SK-N-SH (cell line): ENCODE measurements around the gene ARHGEF28.

Experiments used
- EP300 ChIP-seq, 2 experiments: IDR thresholded peaks; 2 replicates each; pipeline versions ENCODE4 v1.4.0 to v1.6.1; 2012; ENCODE audit warnings: borderline replicate concordance in 1 of 2, low read depth in 1 of 2, low read length in 1 of 2
- EZH2phosphoT487 ChIP-seq: fragments of 200-600 bp; sonication (generic); IDR thresholded peaks from 2 replicates; pipeline ENCODE4 v1.6.1; 2017; ENCODE audit warnings: low read depth, mixed run types, mild to moderate bottlenecking, antibody characterized with exemption, moderate library complexity, borderline replicate concordance
- FOSL2 ChIP-seq: IDR thresholded peaks from 2 replicates; pipeline ENCODE4 v1.4.0; 2012; ENCODE audit warnings: low read depth, mild to moderate bottlenecking, moderate library complexity, borderline replicate concordance
- SIN3A ChIP-seq: IDR thresholded peaks from 2 replicates; pipeline ENCODE4 v1.6.1; 2012; ENCODE audit warnings: low read depth, mild to moderate bottlenecking, low read length, moderate library complexity, borderline replicate concordance
- TEAD4 ChIP-seq: IDR thresholded peaks from 2 replicates; pipeline ENCODE4 v1.4.0; 2012; ENCODE audit warnings: mild to moderate bottlenecking, borderline replicate concordance; ENCODE audit not compliant: insufficient read depth
- TF ChIP-seq, protein P1 (sequence below): fragments of 200-600 bp; sonication (generic); IDR thresholded peaks from 2 replicates; pipeline ENCODE4 v1.6.1; 2017; ENCODE audit warnings: antibody characterized with exemption, mild to moderate bottlenecking, moderate library complexity

GRCh38 chr5:73739650-73740049 is 113.7 kb downstream of the ARHGEF28 start:
- TF ChIP-seq EZH2phosphoT487 (no peak), FOSL2 (no peak), SIN3A (no peak), TEAD4 (no peak), EP300 (IDR thresholded peaks at IDR 0.05; ENCODE audit: borderline replicate concordance in 1 of 2, low read depth in 1 of 2, low read length in 1 of 2) (no peak)
- TF ChIP-seq, protein P1, sequence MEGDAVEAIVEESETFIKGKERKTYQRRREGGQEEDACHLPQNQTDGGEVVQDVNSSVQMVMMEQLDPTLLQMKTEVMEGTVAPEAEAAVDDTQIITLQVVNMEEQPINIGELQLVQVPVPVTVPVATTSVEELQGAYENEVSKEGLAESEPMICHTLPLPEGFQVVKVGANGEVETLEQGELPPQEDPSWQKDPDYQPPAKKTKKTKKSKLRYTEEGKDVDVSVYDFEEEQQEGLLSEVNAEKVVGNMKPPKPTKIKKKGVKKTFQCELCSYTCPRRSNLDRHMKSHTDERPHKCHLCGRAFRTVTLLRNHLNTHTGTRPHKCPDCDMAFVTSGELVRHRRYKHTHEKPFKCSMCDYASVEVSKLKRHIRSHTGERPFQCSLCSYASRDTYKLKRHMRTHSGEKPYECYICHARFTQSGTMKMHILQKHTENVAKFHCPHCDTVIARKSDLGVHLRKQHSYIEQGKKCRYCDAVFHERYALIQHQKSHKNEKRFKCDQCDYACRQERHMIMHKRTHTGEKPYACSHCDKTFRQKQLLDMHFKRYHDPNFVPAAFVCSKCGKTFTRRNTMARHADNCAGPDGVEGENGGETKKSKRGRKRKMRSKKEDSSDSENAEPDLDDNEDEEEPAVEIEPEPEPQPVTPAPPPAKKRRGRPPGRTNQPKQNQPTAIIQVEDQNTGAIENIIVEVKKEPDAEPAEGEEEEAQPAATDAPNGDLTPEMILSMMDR = no peak
